Stimulated activated effector memory CD8-positive, alpha-beta T cell treated with anti-CD3 and anti-CD28 coated beads, Interleukin-12 subunit alpha, Interleukin-12 subunit beta, amount 100 ng/mL, for 72 hours (primary cell): ENCODE data around the gene ELF1.
A peak's percentile ranks its signal among the peaks of the same experiment; 100 is the strongest.

ENCODE experiments used
- ATAC-seq: fragments of 150-1000 bp; cut with Tn5 transposase; 2 replicates; pipeline ENCODE4 v1.10.0; 2021
- DNase-seq, 2 donors: peaks; one replicate each; pipeline ENCODE4 v3.0.0; 2021 to 2022; ENCODE audit warnings: low spot score in 2 of 2
- H3K27ac Mint-ChIP-seq: one replicate; pipeline ENCODE4 v1.8.0; 2022; ENCODE audit warnings: mild to moderate bottlenecking, mixed read lengths
- H3K36me3 Mint-ChIP-seq: one replicate; pipeline ENCODE4 v1.8.0; 2022; ENCODE audit warnings: mild to moderate bottlenecking, mixed read lengths
- H3K4me1 Mint-ChIP-seq: one replicate; pipeline ENCODE4 v1.8.0; 2022; ENCODE audit warnings: mixed read lengths
- H3K4me3 Mint-ChIP-seq: one replicate; pipeline ENCODE4 v1.8.0; 2022; ENCODE audit warnings: mild to moderate bottlenecking, mixed read lengths
- H3K9me3 Mint-ChIP-seq: one replicate; pipeline ENCODE4 v1.8.0; 2022; ENCODE audit warnings: mixed read lengths

ELF1 gene

GRCh38 chr13:41019011-41019487, at the start of gene ELF1:
ELF1 (minus strand) TSS chr13:41019316; CDS start chr13:40982054, 37,262 bp downstream.
- H3K36me3 Mint-ChIP-seq, result peaks cover 30% of the 10 kb centered on the region
- H3K4me1 Mint-ChIP-seq, result peaks cover 35% of the 10 kb centered on the region
- no peaks in the 10 kb centered on the region for H3K9me3 Mint-ChIP-seq
- peak; percentile 95 for ATAC-seq
- H3K27ac Mint-ChIP-seq, result peak within 1 kb of the TSS; percentile 95
- DNase-seq, result peak; percentile 23 to 65
- peak within 1 kb of the TSS; percentile 74 for H3K4me3 Mint-ChIP-seq

- Mint-ChIP-seq H3K4me3 (no peak overlapping the region), H3K27ac (no peak overlapping the region), H3K4me1 (peaks cover 20% of the 10 kb centered on the region)
These were observed 46.0 kb upstream of the ELF1 start for GRCh38 chr13:41065078-41065477.

DNA sequence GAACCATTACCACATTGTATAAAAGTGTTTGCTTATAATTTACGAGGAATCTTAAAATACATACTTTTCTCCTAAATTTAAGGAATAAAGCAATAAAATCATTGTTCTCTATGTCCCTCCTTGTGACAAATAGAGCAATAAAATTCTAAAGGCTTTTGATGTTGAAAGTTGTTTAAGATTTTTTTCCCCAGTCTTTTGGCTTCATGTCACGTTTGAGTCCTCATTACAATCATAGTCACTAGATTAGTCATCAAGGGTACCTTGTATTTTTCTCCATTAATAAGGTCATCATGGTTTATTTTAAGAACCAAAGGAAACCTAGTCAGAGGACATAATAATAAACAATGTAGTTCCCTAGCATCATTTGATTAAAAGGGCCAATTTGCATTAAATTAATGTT, 45.4 kb upstream of the ELF1 start:
- Mint-ChIP-seq H3K4me3 (no peak overlapping the region), H3K4me1 (peaks cover 24% of the 10 kb centered on the region), H3K27ac (no peak overlapping the region)

More at GRCh38 chr13:41065078-41065477, 46.0 kb upstream of the ELF1 start:
- Mint-ChIP-seq H3K9me3 (no peaks in the 10 kb centered on the region), H3K36me3 (peaks cover 96% of the 10 kb centered on the region)
- ATAC-seq (no peak), DNase-seq (no peak)

GRCh38 chr13:41061914-41062837, 43.1 kb upstream of the ELF1 start:
- no peaks in the 10 kb centered on the region for H3K9me3 Mint-ChIP-seq
- peak overlapping the region; percentile 100 for H3K4me3 Mint-ChIP-seq
- H3K27ac Mint-ChIP-seq, result peak overlapping the region; percentile 100
- peaks cover 84% of the 10 kb centered on the region for H3K36me3 Mint-ChIP-seq
- no peak for DNase-seq
- H3K4me1 Mint-ChIP-seq, result peaks cover 44% of the 10 kb centered on the region
- peak; percentile 48 for ATAC-seq

More for the DNA sequence above, 45.4 kb upstream of the ELF1 start:
- H3K9me3 Mint-ChIP-seq, result no peaks in the 10 kb centered on the region
- no peak for ATAC-seq
- DNase-seq, result no peak
- H3K36me3 Mint-ChIP-seq, result peaks cover 96% of the 10 kb centered on the region

DNA sequence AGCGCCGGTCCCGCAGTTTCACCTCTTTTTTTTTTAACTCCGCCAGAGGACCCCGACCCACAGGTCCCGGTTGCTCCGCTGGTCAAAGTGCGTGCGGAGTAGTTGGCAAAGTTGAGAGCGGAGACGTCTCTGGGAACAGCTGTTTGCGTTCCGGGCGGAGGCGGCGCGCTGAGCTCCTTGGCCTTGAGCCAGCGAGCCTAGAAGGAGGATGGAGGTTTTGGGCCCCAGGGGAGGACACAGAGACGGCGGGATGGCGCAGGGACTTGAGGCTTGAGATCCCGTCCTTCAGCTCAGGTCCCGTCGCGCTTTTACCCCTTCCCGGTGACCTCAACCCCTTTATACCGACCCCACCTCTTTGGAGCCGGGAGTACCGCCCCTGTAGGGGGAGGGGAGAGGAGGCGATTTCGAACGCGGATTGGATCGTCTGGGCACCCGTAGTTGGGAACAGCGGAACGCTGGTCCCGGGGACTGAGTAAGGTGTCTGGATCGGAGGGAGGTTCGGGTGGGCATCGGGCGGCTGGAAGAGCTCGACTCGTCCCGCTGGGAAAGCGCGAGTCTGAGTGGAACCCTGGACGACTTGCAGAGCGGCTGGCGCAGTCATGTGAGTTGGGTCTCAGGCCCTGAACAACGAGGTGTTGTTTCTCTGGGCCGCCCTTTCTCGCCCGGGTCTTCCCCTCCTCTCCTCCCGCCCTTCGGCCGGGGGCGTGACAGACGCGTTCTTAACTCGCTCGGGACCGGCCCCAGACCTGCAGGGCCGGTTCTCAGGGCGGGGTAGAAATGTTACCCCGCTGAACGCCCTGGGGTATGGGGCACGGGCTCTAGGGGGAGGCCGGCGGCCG, 42.2 kb upstream of the ELF1 start, which contains the start of gene WBP4:
TSS of gene WBP4 (plus strand) at position 435 of the 839 bp plus-strand sequence. CDS start at position 600, 165 bp downstream.
- Mint-ChIP-seq H3K27ac (peak within 1 kb of the TSS; percentile 100), H3K9me3 (no peaks in the 10 kb centered on the region), H3K4me1 (peaks cover 53% of the 10 kb centered on the region), H3K36me3 (peaks cover 75% of the 10 kb centered on the region), H3K4me3 (peak within 1 kb of the TSS; percentile 100)
- DNase-seq, result peak; percentile 88 to 98
- peak; percentile 90 for ATAC-seq

DNA sequence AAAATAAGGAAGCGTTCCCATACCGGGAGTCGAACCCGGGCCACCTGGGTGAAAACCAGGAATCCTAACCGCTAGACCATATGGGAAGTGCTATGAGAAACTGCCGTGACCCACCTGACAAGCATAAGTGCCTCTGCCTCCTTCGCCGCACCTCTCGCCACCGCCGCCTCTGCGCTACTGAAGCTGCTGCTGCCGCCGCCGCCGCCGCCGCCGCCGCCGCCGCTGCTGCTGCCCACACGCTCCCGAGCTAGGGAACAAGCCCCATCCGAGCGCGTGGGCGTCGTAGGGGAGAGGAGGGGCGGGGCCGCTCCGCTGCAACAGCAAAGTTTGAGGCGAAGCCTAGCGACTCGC, 41.6 kb upstream of the ELF1 start:
- Mint-ChIP-seq H3K4me3 (peak overlapping the region; percentile 100), H3K9me3 (no peaks in the 10 kb centered on the region), H3K36me3 (peaks cover 69% of the 10 kb centered on the region), H3K4me1 (peaks cover 57% of the 10 kb centered on the region), H3K27ac (peak overlapping the region; percentile 100)
- DNase-seq (peak in 1 of 2 donors; percentile 91), ATAC-seq (peak; percentile 72)

- H3K36me3 Mint-ChIP-seq, result peaks cover 64% of the 10 kb centered on the region
- H3K4me3 Mint-ChIP-seq, result peak overlapping the region; percentile 100
- H3K27ac Mint-ChIP-seq, result peak overlapping the region; percentile 100
- no peaks in the 10 kb centered on the region for H3K9me3 Mint-ChIP-seq
- H3K4me1 Mint-ChIP-seq, result peaks cover 61% of the 10 kb centered on the region
- DNase-seq (peak; percentile 54 to 90), ATAC-seq (peak; percentile 47)
These were observed 41.1 kb upstream of the ELF1 start for GRCh38 chr13:41060082-41060723.

DNA sequence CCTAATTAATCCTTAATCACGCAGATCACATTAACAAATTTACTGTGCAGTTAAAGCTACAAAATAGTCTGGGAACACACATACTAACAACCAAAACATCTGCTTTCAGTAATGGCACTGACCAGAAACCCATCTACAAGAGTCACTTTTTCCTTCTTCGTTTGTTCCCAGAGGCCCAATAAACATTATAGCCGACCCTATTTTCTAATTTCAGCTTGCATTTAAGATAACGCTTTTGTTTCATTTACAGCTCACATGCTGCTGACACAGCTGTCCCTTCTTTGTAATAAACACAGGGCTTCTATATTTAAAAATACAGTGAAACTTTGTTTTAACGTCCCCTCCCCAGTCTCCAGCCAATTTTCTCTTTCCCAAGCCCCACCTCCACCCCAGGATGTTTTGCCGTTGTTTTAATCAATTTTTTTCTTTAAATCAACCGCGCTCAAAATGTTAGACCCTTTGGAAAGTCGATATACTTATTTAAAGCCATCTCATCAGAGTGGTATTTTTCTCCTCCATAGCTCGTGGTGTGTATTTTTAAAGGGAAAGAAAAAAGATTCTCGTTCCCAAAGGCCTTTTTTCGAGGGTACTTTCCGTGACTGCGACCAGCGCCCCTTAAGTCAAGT, 40.5 kb upstream of the ELF1 start:
- no peak for DNase-seq
- ATAC-seq, result no peak
- Mint-ChIP-seq H3K4me3 (peak overlapping the region; percentile 100), H3K4me1 (peaks cover 61% of the 10 kb centered on the region), H3K9me3 (no peaks in the 10 kb centered on the region), H3K36me3 (peaks cover 58% of the 10 kb centered on the region), H3K27ac (peak overlapping the region; percentile 100)

DNA sequence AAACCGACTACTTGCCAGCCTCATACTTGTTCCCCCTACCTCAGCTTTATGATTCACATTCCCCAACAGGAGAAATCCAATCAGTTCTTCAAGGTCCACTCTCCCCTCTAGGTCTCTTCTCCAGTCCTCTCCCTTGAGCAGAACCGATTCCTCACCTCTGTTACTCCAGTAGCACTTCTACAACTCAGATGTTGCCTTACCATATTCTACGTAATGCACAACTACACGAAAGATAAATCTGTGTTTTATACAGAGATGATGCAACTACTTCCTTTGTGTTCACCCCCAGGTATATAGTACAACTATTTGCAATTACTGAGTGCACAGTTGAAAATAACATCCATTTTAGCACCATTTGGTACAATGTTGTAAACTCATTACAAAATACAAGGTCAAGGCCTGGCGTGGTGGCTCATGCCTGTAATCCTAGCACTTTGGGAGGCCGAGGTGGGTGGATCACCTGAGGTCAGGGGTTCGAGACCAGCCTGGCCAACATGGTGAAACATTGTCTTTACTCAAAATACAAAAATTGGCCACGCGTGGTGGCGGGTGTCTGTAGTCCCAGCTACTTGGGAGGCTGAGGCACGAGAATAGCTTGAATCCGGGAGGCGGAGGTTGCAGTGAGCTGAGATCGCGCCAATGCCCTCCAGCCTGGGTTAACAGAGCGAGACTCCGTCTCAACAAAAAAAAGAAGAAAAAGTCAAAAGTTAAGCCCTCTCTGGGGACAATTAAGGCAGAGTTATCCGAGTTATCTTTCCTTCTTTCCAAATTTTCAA, 39.4 kb upstream of the ELF1 start:
- H3K4me1 Mint-ChIP-seq, result peaks cover 52% of the 10 kb centered on the region
- H3K9me3 Mint-ChIP-seq, result no peaks in the 10 kb centered on the region

GRCh38 chr13:41056826-41057711, 38.0 kb upstream of the ELF1 start:
- H3K9me3 Mint-ChIP-seq, result no peaks in the 10 kb centered on the region
- no peak overlapping the region for H3K27ac Mint-ChIP-seq
- peaks cover 36% of the 10 kb centered on the region for H3K36me3 Mint-ChIP-seq
- no peak overlapping the region for H3K4me3 Mint-ChIP-seq
- peaks cover 47% of the 10 kb centered on the region for H3K4me1 Mint-ChIP-seq
- DNase-seq (no peak), ATAC-seq (no peak)

More for the DNA sequence above, 39.4 kb upstream of the ELF1 start:
- DNase-seq (no peak), ATAC-seq (no peak)
- Mint-ChIP-seq H3K4me3 (peak overlapping the region; percentile 100), H3K27ac (no peak overlapping the region), H3K36me3 (peaks cover 47% of the 10 kb centered on the region)

- H3K4me3 Mint-ChIP-seq, result no peak overlapping the region
- ATAC-seq, result no peak
- H3K27ac Mint-ChIP-seq, result no peak overlapping the region
These were observed 37.1 kb upstream of the ELF1 start for GRCh38 chr13:41056194-41056593.

GRCh38 chr13:41054919-41055619, 36.0 kb upstream of the ELF1 start:
- Mint-ChIP-seq H3K4me1 (peaks cover 58% of the 10 kb centered on the region), H3K36me3 (peaks cover 16% of the 10 kb centered on the region), H3K27ac (no peak overlapping the region), H3K4me3 (no peak overlapping the region), H3K9me3 (no peaks in the 10 kb centered on the region)
- DNase-seq (no peak), ATAC-seq (no peak)

More at GRCh38 chr13:41056194-41056593, 37.1 kb upstream of the ELF1 start:
- Mint-ChIP-seq H3K4me1 (peaks cover 49% of the 10 kb centered on the region), H3K9me3 (no peaks in the 10 kb centered on the region), H3K36me3 (peaks cover 28% of the 10 kb centered on the region)
- no peak for DNase-seq
